ENCODE results near the gene TM6SF1. TPM values are rescaled to one million over a fixed set of nuclear protein-coding genes. Genes with fewer than 3 reads are reported as not detected.

TM6SF1 gene
- total RNA-seq, 1 donor from 2014 or later = 2.1 TPM

GRCh38 chr15:83111149-83111548 lies 3.7 kb downstream of the TM6SF1 start:
- no peak for FAIRE-seq
- no peak overlapping the region for H3K4me3 Mint-ChIP-seq (ENCODE audit: unreplicated experiment)

DNA sequence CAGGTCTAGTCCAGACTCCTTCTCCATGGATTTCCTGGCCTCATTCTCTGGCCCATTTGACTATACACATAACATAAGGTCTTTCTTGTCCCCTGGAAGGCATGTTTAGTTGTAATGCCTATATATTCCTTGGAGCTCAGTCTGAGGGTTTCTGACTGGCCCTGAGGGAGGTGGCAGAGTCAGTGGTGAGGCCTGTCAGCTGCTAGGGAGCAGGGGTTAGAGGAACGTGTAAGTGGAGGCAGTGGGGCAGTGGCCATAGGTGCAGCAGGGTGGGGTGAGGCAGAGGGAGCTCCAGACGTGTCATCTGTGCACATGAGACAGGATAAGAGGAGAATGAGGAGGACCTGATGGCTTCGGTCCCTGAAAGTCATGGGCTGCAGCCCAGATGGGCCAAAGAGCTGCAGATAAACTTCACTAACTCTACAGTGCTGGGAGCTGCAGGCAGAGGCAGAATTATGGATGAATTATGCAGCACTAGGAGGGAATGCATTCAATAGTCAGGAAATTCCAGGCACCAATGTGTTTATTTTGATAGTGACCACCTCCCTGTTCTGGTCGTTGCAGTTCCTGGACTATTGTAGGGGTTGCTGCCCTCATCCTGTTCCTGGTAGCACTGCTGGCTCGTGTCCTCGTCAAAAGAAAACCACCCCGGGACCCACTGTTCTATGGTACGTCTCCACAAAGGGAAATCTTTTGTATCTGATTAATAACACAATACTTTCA lies 4.9 kb downstream of the TM6SF1 start:
- peak overlapping the region; percentile 70 for H3K4me2 ChIP-seq (ENCODE audit: low read length)
- Mint-ChIP-seq H3K9me3 (ENCODE audit: unreplicated experiment) (peaks cover 7% of the 10 kb centered on the region), H3K4me3 (ENCODE audit: unreplicated experiment) (no peak overlapping the region), H3K27ac (ENCODE audit: unreplicated experiment) (peak overlapping the region; percentile 68), H3K27me3 (ENCODE audit: low read depth, unreplicated experiment) (peaks cover 22% of the 10 kb centered on the region), H3K36me3 (ENCODE audit: low read depth, unreplicated experiment) (peaks cover 16% of the 10 kb centered on the region), H3K4me1 (ENCODE audit: low read depth, unreplicated experiment) (peaks cover 9% of the 10 kb centered on the region)
- H3K27ac ChIP-seq (ENCODE audit: low read depth, low read length) = no peak overlapping the region
- DNase-seq (ENCODE audit: low read depth) = peak; percentile 90
- H4K20me1 ChIP-seq (ENCODE audit: insufficient read depth, low read length) = no peaks in the 10 kb centered on the region
- H3K27me3 ChIP-seq (ENCODE audit: insufficient read depth, low read length) = peaks cover 6% of the 10 kb centered on the region
- H3K4me1 ChIP-seq (ENCODE audit: insufficient read depth, low read length) = peaks cover 22% of the 10 kb centered on the region
- no peak overlapping the region for H2AFZ ChIP-seq (ENCODE audit: low read depth, low read length)
- TF ChIP-seq EZH2 (IDR thresholded peaks at IDR 0.05; ENCODE audit: insufficient read depth, low read length) = no peak
- TF ChIP-seq, protein P1, sequence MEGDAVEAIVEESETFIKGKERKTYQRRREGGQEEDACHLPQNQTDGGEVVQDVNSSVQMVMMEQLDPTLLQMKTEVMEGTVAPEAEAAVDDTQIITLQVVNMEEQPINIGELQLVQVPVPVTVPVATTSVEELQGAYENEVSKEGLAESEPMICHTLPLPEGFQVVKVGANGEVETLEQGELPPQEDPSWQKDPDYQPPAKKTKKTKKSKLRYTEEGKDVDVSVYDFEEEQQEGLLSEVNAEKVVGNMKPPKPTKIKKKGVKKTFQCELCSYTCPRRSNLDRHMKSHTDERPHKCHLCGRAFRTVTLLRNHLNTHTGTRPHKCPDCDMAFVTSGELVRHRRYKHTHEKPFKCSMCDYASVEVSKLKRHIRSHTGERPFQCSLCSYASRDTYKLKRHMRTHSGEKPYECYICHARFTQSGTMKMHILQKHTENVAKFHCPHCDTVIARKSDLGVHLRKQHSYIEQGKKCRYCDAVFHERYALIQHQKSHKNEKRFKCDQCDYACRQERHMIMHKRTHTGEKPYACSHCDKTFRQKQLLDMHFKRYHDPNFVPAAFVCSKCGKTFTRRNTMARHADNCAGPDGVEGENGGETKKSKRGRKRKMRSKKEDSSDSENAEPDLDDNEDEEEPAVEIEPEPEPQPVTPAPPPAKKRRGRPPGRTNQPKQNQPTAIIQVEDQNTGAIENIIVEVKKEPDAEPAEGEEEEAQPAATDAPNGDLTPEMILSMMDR (IDR thresholded peaks at IDR 0.05; ENCODE audit: insufficient read depth, low read depth, low read length) = no peak
- H3K4me3 ChIP-seq (ENCODE audit: insufficient read depth, low read depth, low read length) = peak overlapping the region; percentile 30
- no peak overlapping the region for H3K9ac ChIP-seq (ENCODE audit: low read length)
- no peaks in the 10 kb centered on the region for H3K36me3 ChIP-seq (ENCODE audit: insufficient read depth, low read length)
- H3K9me3 ChIP-seq (ENCODE audit: insufficient read depth, low read depth, low read length) = no peaks in the 10 kb centered on the region
- H3K79me2 ChIP-seq (ENCODE audit: insufficient read depth, low read length) = no peaks in the 10 kb centered on the region
- FAIRE-seq = no peak

More at GRCh38 chr15:83111149-83111548, 3.7 kb downstream of the TM6SF1 start:
- Histone ChIP-seq H3K4me2 (ENCODE audit: low read length) (no peak overlapping the region), H2AFZ (ENCODE audit: low read depth, low read length) (no peak overlapping the region), H3K27me3 (ENCODE audit: insufficient read depth, low read length) (peaks cover 9% of the 10 kb centered on the region), H3K4me3 (ENCODE audit: insufficient read depth, low read depth, low read length) (no peak overlapping the region), H3K27ac (ENCODE audit: low read depth, low read length) (no peak overlapping the region), H4K20me1 (ENCODE audit: insufficient read depth, low read length) (no peaks in the 10 kb centered on the region), H3K79me2 (ENCODE audit: insufficient read depth, low read length) (no peaks in the 10 kb centered on the region), H3K9ac (ENCODE audit: low read length) (no peak overlapping the region), H3K36me3 (ENCODE audit: insufficient read depth, low read length) (no peaks in the 10 kb centered on the region), H3K9me3 (ENCODE audit: insufficient read depth, low read depth, low read length) (no peaks in the 10 kb centered on the region), H3K4me1 (ENCODE audit: insufficient read depth, low read length) (peaks cover 26% of the 10 kb centered on the region)
- no peak for DNase-seq (ENCODE audit: low read depth)
- H3K4me1 Mint-ChIP-seq (ENCODE audit: low read depth, unreplicated experiment) = peaks cover 9% of the 10 kb centered on the region
- TF ChIP-seq, protein P1 (IDR thresholded peaks at IDR 0.05; ENCODE audit: insufficient read depth, low read depth, low read length) = no peak
- no peak for TF ChIP-seq EZH2 (IDR thresholded peaks at IDR 0.05; ENCODE audit: insufficient read depth, low read length)
- H3K27me3 Mint-ChIP-seq (ENCODE audit: low read depth, unreplicated experiment) = peaks cover 29% of the 10 kb centered on the region
- peaks cover 16% of the 10 kb centered on the region for H3K36me3 Mint-ChIP-seq (ENCODE audit: low read depth, unreplicated experiment)
- H3K9me3 Mint-ChIP-seq (ENCODE audit: unreplicated experiment) = peaks cover 7% of the 10 kb centered on the region
- H3K27ac Mint-ChIP-seq (ENCODE audit: unreplicated experiment) = no peak overlapping the region

- FAIRE-seq = no peak
- H3K36me3 ChIP-seq (ENCODE audit: insufficient read depth, low read length) = no peaks in the 10 kb centered on the region
- Mint-ChIP-seq H3K27me3 (ENCODE audit: low read depth, unreplicated experiment) (peaks cover 22% of the 10 kb centered on the region), H3K4me1 (ENCODE audit: low read depth, unreplicated experiment) (peaks cover 9% of the 10 kb centered on the region), H3K36me3 (ENCODE audit: low read depth, unreplicated experiment) (peaks cover 16% of the 10 kb centered on the region), H3K4me3 (ENCODE audit: unreplicated experiment) (no peak overlapping the region), H3K9me3 (ENCODE audit: unreplicated experiment) (peaks cover 7% of the 10 kb centered on the region), H3K27ac (ENCODE audit: unreplicated experiment) (no peak overlapping the region)
- TF ChIP-seq, protein P1 (IDR thresholded peaks at IDR 0.05; ENCODE audit: insufficient read depth, low read depth, low read length) = no peak
- TF ChIP-seq EZH2 (IDR thresholded peaks at IDR 0.05; ENCODE audit: insufficient read depth, low read length) = no peak
- H3K9me3 ChIP-seq (ENCODE audit: insufficient read depth, low read depth, low read length) = no peaks in the 10 kb centered on the region
- no peak for DNase-seq (ENCODE audit: low read depth)
- no peaks in the 10 kb centered on the region for H4K20me1 ChIP-seq (ENCODE audit: insufficient read depth, low read length)
- no peaks in the 10 kb centered on the region for H3K79me2 ChIP-seq (ENCODE audit: insufficient read depth, low read length)
- no peak overlapping the region for H3K9ac ChIP-seq (ENCODE audit: low read length)
- peak overlapping the region; percentile 70 for H3K4me2 ChIP-seq (ENCODE audit: low read length)
- H3K4me3 ChIP-seq (ENCODE audit: insufficient read depth, low read depth, low read length) = peak overlapping the region; percentile 30
- peaks cover 6% of the 10 kb centered on the region for H3K27me3 ChIP-seq (ENCODE audit: insufficient read depth, low read length)
- no peak overlapping the region for H2AFZ ChIP-seq (ENCODE audit: low read depth, low read length)
- H3K4me1 ChIP-seq (ENCODE audit: insufficient read depth, low read length) = peaks cover 18% of the 10 kb centered on the region
- no peak overlapping the region for H3K27ac ChIP-seq (ENCODE audit: low read depth, low read length)
Observed at GRCh38 chr15:83112956-83113299, 5.5 kb downstream of the TM6SF1 start.

Measured in astrocyte (in vitro differentiated cells and primary cell).